ENCODE measurements around the gene MGAT4A.

GRCh38 chr2:98702127-98702802 lies 28.7 kb downstream of the MGAT4A start:
- no peak for TF ChIP-seq CTCF (conservative IDR thresholded peaks at IDR 0.05; ENCODE audit: low read depth in 2 of 2)
- TF ChIP-seq EZH2phosphoT487 (IDR thresholded peaks at IDR 0.05; ENCODE audit: unreplicated experiment): no peak
- no peak for TF ChIP-seq EZH2 (IDR thresholded peaks at IDR 0.05; ENCODE audit: low read depth, unreplicated experiment)
- TF ChIP-seq REST (IDR thresholded peaks at IDR 0.05; ENCODE audit: unreplicated experiment): no peak
- no peak for TF ChIP-seq CREB1 (CRISPR knock-in tag; IDR thresholded peaks at IDR 0.05; ENCODE audit: low read depth)
- TF ChIP-seq POLR2AphosphoS5 (IDR thresholded peaks at IDR 0.05; ENCODE audit: low read depth): no peak
- TF ChIP-seq ZNF114 (CRISPR knock-in tag; IDR thresholded peaks at IDR 0.05): no peak
- TF ChIP-seq STAT1 (IDR thresholded peaks at IDR 0.05; ENCODE audit: unreplicated experiment): no peak
- TF ChIP-seq JUNB (IDR thresholded peaks at IDR 0.05; ENCODE audit: unreplicated experiment): no peak
- no peak for TF ChIP-seq NANOG (IDR thresholded peaks at IDR 0.05; ENCODE audit: borderline replicate concordance)
- no peak for TF ChIP-seq ZNF331 (CRISPR knock-in tag; IDR thresholded peaks at IDR 0.05; ENCODE audit: low read depth)
- no peak for TF ChIP-seq ETS1 (IDR thresholded peaks at IDR 0.05)

Data from GM23338 (cell line).